HG03196 (cell line): ENCODE measurements around the gene CHRNA4.
"Not testable (repeated sequence)": the region's sequence is repeated elsewhere in the genome, so short reads cannot be mapped to it uniquely, and the experiment has no call there.

ENCODE experiments used
- ATAC-seq: cut with Tn5 transposase; IDR thresholded peaks from one replicate; pipeline ENCODE4 v1.9.1; 2021; ENCODE audit not compliant: unreplicated experiment

CHRNA4 gene

DNA sequence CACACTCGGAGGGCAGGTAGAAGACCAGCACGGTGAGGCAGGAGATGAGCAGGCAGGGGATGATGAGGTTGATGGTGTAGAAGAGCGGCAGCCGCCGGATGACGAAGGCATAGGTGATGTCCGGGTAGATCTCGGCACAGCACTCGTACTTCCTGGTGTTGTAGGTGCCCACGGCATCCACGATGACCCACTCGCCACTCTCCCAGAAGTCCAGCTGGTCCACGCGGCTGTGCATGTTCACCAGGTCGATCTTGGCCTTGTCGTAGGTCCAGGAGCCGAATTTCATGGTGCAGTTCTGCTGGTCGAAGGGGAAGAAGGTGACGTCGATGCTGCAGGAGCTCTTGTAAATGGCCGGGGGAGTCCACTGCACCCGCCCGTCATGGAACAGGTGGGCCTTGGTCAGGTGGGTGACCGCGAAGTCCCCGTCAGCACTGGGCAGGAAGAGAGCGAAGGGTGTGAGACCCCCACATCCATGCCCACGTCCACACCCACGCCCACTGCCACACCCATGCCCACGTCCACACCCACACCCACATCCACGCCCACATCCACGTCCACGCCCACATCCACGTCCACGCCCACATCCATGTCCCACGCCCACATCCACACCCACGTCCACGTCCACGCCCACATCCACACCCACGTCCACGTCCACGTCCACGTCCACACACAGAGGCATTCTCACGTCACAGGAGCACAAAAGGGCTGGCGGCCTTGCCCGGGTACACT, 10.4 kb downstream of the CHRNA4 start:
- no peak for ATAC-seq

- ATAC-seq: no peak
These were observed 11.0 kb downstream of the CHRNA4 start for GRCh38 chr20:63350196-63350595.

DNA sequence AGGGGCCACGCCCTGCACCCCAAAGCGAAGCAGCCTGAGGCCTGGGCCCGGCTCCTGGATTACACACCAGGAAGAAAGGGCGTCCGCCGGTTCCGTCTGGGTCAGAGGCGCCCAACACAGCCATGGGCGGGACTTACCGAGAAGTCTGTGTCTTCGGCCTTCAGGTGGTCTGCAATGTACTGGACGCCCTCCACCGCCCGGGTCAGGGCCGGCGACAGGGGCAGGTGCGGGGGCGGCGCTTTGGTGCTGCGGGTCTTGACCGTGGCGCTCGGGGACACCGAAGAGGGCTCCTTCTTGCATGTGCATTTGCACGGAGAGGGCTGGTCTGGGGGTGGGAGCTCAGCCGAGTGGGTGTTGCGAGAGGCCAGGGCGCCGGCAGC, 11.6 kb downstream of the CHRNA4 start:
- ATAC-seq: no peak

DNA sequence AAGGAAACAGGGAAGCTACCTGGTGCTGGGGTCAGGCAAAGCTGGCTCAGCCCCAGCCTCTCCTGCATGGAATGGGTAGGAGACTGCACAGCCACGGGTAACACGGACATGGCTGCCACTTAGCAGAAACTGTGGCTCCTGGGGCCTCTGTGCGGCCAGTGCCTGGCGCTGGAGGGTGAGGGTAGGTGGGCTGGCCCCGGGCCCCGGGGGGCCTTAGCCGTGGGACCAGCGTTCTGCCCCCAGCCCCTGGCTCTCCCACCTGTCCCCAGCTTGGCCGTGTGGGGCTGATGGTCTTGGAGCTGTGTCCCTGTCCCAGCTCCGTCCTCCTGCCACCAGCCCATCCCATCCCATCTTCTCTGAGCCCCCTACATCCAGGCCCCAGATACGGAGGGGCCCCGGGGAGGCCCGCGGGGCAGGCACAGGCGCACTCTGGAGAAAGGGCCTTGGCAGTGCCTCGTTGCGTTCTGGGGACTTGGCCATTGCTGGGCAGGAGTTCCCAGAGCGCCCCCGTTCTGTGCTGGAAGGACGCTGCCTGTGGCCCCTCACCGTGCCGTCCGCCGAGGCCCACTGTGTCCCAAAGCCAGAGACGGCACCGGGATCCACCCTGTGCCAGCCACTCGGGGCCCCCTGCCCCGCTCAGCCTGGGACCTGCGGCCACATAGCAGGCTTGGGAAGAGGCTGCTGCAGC, 12.2 kb downstream of the CHRNA4 start:
- no peak for ATAC-seq

DNA sequence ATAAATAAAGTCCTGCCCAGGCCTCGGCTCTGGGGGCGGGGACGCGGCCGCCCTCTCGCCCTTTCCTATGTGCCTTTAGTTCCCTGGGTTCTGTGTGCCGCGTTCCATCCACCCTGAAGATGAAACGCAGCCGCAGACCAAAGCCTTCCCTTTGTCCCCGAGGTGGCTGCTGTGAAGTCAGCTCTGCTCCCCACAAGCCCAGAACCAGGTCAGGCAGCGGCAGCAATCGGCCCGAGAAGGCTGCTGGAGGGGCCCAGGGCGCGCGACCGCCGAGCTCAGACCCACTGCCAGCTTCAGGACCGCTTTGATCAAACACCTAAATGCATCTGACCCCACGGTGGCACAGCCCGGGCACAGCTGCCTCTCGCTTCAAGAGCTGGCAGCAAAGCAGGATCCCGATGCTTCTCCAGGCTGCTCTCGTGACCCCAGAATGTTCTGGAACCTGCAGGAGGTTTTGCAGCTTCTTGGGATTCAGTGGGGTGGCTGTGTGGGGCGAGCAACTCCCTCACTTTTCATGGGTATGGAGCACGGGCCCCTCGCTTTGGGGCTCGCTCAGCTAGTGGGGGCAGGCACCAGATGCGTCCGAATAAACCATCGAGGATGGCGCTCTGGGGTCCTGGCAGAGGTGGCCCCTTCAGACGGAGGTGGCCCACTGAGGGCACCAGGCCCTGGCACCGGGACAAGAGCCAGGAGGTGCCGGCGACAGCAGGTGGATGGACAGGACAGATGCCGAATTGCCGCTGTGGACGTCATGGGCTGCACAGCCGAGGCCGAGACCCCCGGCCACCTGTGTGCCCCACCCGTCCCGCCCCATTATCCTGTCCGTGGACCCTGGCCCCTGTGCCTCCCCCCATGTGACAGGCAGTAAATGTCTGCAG, 13.0 kb downstream of the CHRNA4 start:
- ATAC-seq: no peak

DNA sequence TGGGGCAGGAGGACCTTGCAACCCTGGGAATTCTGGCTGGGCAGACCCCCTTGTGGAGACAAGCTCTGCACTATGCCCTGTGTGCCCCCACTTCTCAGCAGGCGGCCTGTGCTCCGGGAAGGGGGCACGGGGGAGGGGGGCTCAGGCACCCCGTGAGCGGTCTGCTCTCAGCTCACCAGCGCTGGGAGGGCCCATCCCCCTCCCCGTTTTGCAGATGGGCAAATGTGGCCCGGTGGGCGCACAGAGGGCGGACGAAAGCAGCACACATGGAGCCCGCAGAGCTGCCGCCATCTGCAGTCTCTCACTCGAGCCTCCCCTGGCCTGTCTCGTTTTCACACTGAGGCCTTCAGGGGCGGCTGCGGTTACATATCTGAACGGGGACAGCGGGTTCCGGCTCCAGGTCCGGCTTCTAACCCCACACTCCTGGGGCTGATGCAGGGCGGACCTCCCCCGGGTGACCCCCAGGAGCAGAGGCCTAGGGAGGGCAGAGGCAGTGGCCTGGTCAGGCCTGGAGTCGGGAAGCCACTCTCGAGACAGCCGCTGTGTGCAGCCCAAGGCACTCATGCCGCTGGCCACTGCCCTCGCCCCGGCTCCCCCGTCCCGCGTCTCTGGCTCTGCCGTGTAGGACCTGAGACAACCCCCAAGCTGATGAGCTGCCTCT, 13.9 kb downstream of the CHRNA4 start:
- no peak for ATAC-seq

GRCh38 chr20:63346131-63347080, 14.7 kb downstream of the CHRNA4 start:
- ATAC-seq: no peak

- ATAC-seq: no peak
These were observed 15.6 kb downstream of the CHRNA4 start for GRCh38 chr20:63345328-63346100.

DNA sequence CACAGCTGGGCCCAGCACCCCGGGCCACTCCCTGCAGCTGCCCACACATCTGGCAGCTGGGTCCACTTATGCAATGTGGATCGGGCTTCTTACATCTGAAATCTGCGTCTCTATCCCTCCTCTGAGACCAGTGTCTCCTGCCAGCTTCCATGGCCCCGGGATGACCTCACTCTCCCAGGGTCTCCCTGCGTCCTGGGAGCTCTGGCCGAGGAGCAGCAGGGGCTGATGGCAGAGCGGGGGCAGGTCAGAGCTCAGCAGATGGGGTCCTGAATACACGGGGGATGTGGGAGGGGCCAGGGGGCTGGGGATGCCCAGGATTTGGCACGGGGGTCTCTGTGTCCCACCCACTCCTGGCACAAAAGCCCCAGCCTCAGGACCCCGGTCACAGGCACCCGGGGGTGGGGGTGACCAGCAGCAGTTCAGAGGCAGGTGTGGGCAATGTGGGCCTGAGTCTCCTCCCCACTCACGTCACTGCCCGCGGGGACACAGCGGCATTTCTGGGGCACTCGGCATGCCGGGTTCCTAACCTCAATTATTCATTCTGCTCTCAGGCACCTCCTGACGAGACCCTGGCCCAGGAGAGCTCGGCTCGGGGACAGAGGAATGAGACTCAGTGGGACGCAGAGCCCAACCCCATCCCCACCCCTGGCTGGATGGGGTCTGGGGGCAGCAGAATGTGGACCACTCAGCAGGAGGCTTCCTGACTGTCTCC, 16.4 kb downstream of the CHRNA4 start:
- no peak for ATAC-seq

- ATAC-seq: no peak
These were observed 17.4 kb downstream of the CHRNA4 start for GRCh38 chr20:63343460-63344445.

DNA sequence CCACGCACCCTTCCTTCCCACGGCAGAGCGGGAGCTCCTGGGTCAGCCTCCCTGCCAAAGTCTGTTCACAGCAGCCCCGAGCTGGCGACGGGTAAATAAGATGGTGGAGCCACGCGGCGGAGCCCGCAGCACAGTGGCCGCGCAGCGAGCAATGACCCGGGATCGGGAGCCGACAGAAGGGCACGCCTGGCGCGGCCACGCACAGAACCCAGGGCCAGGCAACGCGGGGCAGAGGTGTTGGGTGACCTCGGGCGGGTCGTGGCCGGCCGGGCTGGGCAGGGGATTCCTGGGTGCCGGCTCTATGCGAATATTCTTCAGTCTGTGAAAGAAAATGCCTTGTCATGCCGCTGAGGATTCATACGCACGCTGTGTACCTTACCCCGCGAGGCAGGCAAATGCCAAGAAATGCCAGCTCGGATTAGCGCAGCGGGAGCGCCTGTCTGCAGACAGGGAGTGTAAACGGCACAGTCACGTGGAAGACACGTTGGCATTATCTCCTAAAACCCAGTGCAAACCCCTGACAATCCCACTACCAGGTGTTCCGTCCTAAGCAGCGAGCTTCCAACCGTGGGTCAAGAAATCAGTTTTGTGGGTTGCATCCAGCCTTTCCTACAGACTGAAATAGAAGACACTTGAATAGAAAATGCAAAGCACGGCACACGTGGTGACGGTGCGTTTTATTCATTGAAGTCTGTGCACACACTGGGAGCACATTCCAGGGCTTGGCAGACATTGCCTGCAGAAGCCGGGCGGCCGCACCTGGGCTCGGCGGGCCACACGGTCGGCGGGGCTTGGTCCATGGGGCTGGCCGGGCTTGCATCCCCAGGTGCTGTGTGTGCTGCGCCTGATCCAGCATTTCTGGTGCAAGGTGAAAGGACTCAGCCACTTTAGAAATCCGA, 18.3 kb downstream of the CHRNA4 start:
- no peak for ATAC-seq

- ATAC-seq: not testable (repeated sequence)
These were observed 20.9 kb downstream of the CHRNA4 start for GRCh38 chr20:63340158-63340688.

- not testable (repeated sequence) for ATAC-seq
These were observed 21.7 kb downstream of the CHRNA4 start for GRCh38 chr20:63339154-63340094.

- ATAC-seq: no peak
These were observed 23.2 kb downstream of the CHRNA4 start for GRCh38 chr20:63337786-63338420.
